Activated T-cell treated with anti-CD3 and anti-CD28 coated beads for 48 hours (primary cell): Measurements from ENCODE around the gene AMDHD1.
A peak's percentile ranks its signal among the peaks of the same experiment; 100 is the strongest.

Experiments
- DNase-seq: peaks from one replicate; pipeline ENCODE4 v3.0.0-alpha.2; 2020; ENCODE audit warnings: low read depth

Gene AMDHD1

DNA sequence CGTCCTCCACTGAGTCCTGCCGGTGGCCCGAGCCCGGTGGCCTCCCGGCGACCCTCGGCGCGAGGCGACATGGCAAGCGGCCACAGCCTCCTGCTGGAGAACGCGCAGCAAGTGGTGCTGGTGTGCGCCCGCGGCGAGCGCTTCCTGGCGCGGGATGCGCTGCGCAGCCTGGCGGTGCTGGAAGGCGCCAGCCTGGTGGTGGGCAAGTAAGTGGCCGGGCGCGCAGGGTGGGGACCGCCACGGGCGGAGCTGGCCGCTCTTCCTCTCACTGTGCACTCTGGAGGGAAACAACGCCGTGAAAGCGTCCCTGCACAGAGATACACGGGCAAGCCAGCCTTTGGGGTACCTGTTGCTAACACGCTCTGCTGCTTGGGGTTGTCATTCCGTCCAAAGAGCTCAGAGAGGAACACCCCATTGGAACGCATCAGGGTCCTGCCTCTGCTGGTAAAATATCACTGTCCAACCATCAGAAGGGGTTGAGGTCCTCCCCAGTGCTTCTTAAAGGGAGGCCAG lies at the start of gene AMDHD1:
AMDHD1 (plus strand) TSS at position 2 of the 513 bp plus-strand sequence; CDS start at position 70, 68 bp downstream.
- peak; percentile 63 for DNase-seq

GRCh38 chr12:95896846-95897245 lies 46.3 kb upstream of the AMDHD1 start:
- no peak for DNase-seq

DNA sequence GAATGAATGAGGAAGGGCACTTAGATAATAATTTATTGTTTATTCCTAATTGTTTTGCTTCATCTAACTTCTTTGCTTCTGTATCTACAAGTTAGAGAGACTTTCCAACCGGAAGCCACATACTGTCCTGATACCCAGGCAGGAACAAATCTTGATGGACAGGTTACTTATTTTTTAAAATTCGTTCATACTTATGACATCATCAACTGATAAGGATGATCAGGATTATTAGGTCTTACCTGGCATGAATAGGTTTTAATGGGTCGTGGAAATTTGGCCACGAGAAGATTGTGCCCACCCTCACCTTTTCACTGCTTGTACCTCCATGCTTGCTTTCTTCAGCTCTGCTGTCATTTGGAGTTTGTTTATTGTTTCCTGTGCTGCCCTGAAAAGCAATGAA lies 45.0 kb upstream of the AMDHD1 start:
- DNase-seq: no peak

DNA sequence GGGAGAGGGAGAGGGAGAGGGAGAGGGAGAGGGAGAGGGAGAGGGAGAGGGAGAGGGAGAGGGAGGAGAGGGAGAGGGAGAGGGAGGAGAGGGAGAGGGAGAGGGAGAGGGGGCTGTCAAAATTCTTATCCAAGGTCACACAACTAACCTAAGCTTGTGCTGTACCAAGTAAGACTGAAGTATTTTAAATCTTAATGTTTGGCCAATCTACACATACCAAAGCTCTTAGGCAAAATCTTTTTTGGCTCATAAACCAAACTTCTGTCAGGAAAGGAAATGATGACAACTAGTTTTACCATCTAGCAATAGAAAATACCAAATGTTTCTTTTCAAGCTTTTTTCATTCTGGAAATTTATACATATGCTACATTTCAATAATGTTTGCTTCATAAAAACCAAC lies 34.6 kb upstream of the AMDHD1 start:
- DNase-seq: no peak

DNA sequence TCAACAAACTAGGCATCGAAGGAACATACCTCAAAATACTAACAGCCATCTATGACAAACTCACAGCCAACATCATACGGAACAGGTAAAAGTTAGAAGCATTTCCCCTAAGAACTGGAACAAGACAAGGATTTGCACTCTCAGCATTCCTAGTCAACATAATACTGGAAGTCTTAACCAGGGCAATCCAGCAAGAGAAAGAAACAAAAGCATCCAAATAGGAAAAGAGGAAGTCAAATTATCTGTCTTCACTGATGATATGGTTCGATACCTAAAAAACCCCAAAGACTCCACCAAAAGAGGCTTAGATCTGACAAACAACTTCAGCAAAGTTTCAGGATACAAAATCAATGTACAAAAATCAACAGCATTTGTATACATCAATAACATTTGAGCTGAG lies 33.3 kb upstream of the AMDHD1 start:
- DNase-seq: no peak

- peak; percentile 24 for DNase-seq
Measured at GRCh38 chr12:95918194-95918993, 24.7 kb upstream of the AMDHD1 start.

- no peak for DNase-seq
Measured at GRCh38 chr12:95919110-95919509, 24.0 kb upstream of the AMDHD1 start.

- no peak for DNase-seq
Measured at GRCh38 chr12:95922231-95922630, 20.9 kb upstream of the AMDHD1 start.

GRCh38 chr12:95940514-95940913 lies 2.6 kb upstream of the AMDHD1 start:
- DNase-seq: no peak

- no peak for DNase-seq
Measured at GRCh38 chr12:95942101-95942523, 1.0 kb upstream of the AMDHD1 start.

GRCh38 chr12:95942524-95943329 lies 404 bp upstream of the AMDHD1 start, which contains the start of gene CCDC38:
CCDC38 (minus strand) TSS chr12:95942614; CDS start chr12:95936509, 6,105 bp downstream.
- DNase-seq: peak; percentile 78

DNA sequence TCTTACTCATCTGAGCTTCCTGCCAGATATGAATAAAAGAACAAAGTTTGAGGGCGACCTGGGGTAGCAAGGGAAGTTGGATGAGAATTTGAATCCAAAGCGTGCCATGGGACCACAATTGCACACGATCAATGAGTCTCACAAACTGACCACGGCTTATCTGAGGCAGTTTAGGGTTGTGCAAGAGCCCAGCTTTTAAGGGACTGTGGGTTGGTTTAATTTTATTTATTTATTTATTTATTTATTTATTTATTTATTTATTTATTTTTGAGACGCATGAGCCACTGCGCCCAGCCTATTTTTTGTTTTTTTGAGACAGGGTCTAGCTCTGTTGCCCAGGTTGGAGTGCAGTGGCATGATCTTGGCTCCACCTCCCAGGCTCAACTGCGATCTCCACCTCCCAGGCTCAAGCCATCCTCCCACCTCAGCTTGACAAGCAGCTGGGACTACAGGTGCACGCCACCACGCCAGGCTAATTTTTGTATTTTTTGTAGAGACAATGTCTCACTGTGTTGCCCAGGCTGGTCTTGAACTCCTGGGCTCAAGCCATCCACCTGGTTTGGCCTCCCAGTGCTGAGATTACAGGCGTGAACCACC lies 1.1 kb downstream of the AMDHD1 start:
- DNase-seq: no peak

- no peak for DNase-seq
Measured at GRCh38 chr12:95949477-95950206, 6.5 kb downstream of the AMDHD1 start.

DNA sequence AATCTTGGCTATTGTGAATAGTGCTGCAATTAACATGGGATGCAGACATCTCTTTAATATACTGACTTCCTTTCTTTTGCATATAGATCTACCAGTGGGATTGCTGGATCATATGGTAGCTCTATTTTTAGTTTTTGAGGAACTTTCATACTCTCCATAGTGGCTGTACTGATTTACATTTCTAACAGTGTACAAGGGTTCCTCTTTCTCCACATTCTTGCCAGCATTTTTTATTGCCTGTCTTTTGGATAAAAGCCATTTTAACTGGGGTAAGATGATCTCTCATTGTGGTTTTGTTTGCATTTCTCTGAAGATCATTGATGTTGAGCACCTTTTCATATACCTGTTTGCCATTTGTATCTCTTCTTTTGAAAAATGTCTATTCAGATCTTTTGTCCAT lies 8.4 kb downstream of the AMDHD1 start:
- DNase-seq: no peak

DNA sequence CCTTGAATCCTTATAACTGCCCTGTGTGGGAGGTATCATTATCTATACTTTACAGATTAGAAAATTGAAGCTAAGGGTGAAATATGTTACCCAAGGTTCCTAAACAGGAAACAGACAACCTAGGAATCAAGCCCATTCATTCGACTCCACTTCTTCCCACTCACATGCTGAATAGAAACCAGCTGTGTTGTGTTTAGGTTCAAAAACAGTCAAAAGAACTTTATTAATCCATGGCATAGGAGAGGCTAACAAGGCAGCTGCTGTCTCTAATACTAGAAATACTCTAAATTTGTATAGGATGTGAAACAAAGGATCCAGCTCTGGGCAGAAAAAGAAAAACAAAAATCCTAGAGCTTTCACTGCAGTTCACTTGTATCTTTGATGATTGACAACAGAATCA lies 9.9 kb downstream of the AMDHD1 start:
- DNase-seq: no peak

- DNase-seq: no peak
Measured at GRCh38 chr12:95955549-95956159, 12.5 kb downstream of the AMDHD1 start.

GRCh38 chr12:95956557-95957145 lies 13.5 kb downstream of the AMDHD1 start:
- no peak for DNase-seq

GRCh38 chr12:95959107-95959506 lies 16.0 kb downstream of the AMDHD1 start:
- DNase-seq: no peak

DNA sequence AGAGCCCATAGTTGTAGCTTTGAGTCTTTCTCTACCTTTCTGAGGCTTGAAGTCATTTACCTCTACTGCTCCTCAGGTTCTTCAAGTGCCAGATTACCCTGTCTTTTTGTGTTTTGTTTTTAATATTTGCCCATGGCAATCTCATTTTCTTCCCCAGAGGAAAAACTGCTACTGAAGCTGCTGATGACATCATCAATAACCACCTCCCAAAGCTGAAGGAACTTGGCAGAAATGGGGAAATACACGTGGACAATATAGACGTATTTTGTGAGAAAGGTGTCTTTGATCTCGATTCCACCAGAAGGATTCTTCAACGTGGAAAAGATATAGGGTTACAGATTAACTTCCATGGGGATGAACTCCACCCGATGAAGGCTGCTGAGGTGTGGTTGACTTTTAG lies 17.1 kb downstream of the AMDHD1 start:
- DNase-seq: no peak

GRCh38 chr12:95962222-95962621 lies 19.1 kb downstream of the AMDHD1 start:
- DNase-seq: no peak

DNA sequence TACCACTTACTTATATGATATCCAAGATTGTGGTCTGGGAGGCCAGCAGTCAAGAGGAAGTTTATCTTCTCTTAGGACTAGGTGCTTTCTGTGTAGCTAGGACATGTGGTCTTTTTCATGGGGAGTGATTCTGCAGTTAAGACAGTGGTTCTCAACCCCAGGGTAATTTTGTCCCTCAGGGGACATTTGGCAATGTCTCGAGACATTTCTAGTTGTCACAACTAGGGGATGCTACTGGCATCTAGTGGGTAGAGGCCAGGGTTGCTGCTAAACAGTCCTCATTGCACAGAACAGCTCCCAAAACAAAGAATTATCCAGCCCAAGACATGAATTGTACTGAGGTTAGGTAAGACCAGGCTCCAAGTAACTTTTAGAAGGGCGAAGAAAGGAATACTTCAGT lies 20.0 kb downstream of the AMDHD1 start:
- DNase-seq: no peak
